ENCODE measurements around the gene CLCN7. TPM values are rescaled to one million over a fixed set of nuclear protein-coding genes. Genes with fewer than 3 reads are reported as not detected.
A peak's percentile ranks its signal among the peaks of the same experiment; 100 is the strongest.

Gene CLCN7
- total RNA-seq, 1 experiment from 2014 or later, result 64.0 TPM

DNA sequence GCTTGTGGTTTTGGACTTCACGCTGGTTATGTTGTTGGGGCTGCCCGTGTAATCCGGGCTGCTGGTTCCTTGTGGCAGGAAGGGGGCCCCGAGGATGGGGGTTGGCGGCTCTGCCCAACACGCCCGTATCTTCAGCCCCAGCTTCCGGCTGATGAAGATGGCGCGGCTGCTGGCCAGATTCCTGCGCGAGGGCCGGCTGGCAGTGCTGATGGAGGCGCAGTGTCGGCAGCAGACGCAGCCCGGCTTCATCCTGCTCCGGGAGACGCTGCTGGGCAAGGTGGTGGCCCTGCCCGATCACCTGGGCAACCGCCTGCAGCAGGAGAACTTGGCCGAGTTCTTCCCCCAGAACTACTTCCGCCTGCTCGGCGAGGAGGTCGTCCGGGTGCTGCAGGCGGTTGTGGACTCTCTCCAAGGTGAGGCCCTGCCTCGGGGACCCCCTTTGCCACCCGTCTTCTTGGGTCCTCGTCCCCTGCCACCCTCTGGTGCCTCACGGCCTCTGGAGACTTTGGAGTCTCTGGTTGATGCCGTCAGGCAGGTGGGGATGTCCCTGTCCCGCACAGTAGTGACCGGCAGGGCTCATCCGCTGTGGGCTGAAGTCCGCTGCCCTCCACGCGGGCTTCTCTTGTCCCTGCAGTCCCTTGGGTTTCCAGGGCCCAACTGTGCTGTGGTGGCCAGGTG lies 20.5 kb upstream of the CLCN7 start:
- ATAC-seq, result no peak
- intact Hi-C loops (cut with micrococcal nuclease), result no loop called here
- CTCF ChIA-PET, result no interaction called here

DNA sequence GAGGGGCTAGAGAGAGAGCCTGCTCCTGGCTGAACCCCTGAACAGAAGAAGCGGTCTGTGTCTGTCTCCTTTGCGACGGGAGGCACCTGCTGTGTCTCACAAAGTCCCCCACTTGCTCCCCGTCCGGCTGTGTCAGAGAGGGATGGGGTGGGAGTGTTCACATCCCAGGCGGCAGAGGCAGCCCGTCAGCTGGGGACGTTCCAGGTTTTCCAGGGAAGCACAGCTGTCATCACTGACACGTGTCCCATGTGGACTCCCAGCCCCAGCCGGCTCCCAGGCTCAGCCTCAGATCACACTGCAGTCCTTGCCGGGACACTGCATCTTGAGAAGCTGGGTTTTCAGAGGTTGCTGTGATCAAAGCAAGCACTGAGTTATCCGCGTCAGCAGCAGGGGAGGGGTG lies 19.9 kb upstream of the CLCN7 start:
- H3K4me1 ChIP-seq (ENCODE audit: control insufficient read depth in 1 of 2, insufficient read depth in 2 of 2, low read length in 2 of 2), result peaks cover 10 to 17% of the 10 kb centered on the region in 2 experiments
- ATAC-seq (no peak), DNase-seq (ENCODE audit: low read depth, low spot score) (no peak)
- no peaks in the 10 kb centered on the region for H3K9me3 ChIP-seq (ENCODE audit: control insufficient read depth in 1 of 2, insufficient read depth in 1 of 2, low read depth in 1 of 2, low read length in 2 of 2)
- POLR2A ChIA-PET, result no interaction called here
- peaks cover 38% of the 10 kb centered on the region for H3K79me2 ChIP-seq (ENCODE audit: insufficient read depth, low read length)
- no peak overlapping the region for H2AFZ ChIP-seq (ENCODE audit: low read depth, low read length, poor library complexity, severe bottlenecking)
- RAD21 ChIA-PET (ENCODE audit: low non-redundant PET in 1 of 2, low total read pairs in 2 of 2, uncharacterized antibody in 2 of 2, unreplicated experiment in 2 of 2), result no interaction called here
- H3K27ac ChIP-seq (ENCODE audit: low read depth, low read length), result peak overlapping the region; percentile 65; the same call in 1 of the 2 replicates
- peak overlapping the region; percentile 95 for H3K4me2 ChIP-seq (ENCODE audit: low read length)
- BruUV-seq (replicated peaks), result no TSS peak
- peak overlapping the region; percentile 86 to 91; a peak in 3 of 4 replicates for H3K4me3 ChIP-seq (replicated peaks in 1 of 2; ENCODE audit: low read depth in 1 of 2, low read length in 2 of 2)
- no peaks in the 10 kb centered on the region for H3K27me3 ChIP-seq (ENCODE audit: insufficient read depth, low read length)
- no peaks in the 10 kb centered on the region for H3K9me2 ChIP-seq (ENCODE audit: insufficient read depth)
- H3K36me3 ChIP-seq (ENCODE audit: control insufficient read depth in 1 of 2, insufficient read depth in 2 of 2, low read length in 2 of 2), result peaks cover 2 to 30% of the 10 kb centered on the region in 2 experiments; a peak in 3 of 4 replicates
- CTCF ChIA-PET, result no interaction called here
- TF ChIP-seq REST (IDR thresholded peaks at IDR 0.05; ENCODE audit: low read depth) (no peak), ZFX (IDR thresholded peaks at IDR 0.05) (no peak), JUND (IDR thresholded peaks at IDR 0.05) (no peak), POLR2A (IDR thresholded peaks at IDR 0.05; ENCODE audit: borderline replicate concordance, extremely low read depth, insufficient read depth, insufficient read length) (no peak), CEBPB (IDR thresholded peaks at IDR 0.05; ENCODE audit: low read depth) (no peak), YY1 (IDR thresholded peaks at IDR 0.05; ENCODE audit: extremely low read depth, insufficient replicate concordance, low read depth, low read length) (no peak), SRF (IDR thresholded peaks at IDR 0.05; ENCODE audit: low read depth) (no peak)
- TF ChIP-seq, protein P1, sequence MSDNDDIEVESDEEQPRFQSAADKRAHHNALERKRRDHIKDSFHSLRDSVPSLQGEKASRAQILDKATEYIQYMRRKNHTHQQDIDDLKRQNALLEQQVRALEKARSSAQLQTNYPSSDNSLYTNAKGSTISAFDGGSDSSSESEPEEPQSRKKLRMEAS (IDR thresholded peaks at IDR 0.05), result no peak
- no peaks in the 10 kb centered on the region for H4K20me1 ChIP-seq (ENCODE audit: insufficient read depth)
- intact Hi-C loops (cut with micrococcal nuclease), result no loop called here
- peak overlapping the region; percentile 96; the same call in 1 of the 2 replicates for H3K9ac ChIP-seq (ENCODE audit: low read length)

More for the DNA sequence above, 20.5 kb upstream of the CLCN7 start:
- DNase-seq (ENCODE audit: low read depth, low spot score), result no peak
- Histone ChIP-seq H3K4me3 (replicated peaks in 1 of 2; ENCODE audit: low read depth in 1 of 2, low read length in 2 of 2) (no peak overlapping the region), H3K4me1 (ENCODE audit: control insufficient read depth in 1 of 2, insufficient read depth in 2 of 2, low read length in 2 of 2) (peaks cover 10 to 17% of the 10 kb centered on the region in 2 experiments), H3K4me2 (ENCODE audit: low read length) (no peak overlapping the region), H3K79me2 (ENCODE audit: insufficient read depth, low read length) (peaks cover 38% of the 10 kb centered on the region), H4K20me1 (ENCODE audit: insufficient read depth) (no peaks in the 10 kb centered on the region), H3K9me3 (ENCODE audit: control insufficient read depth in 1 of 2, insufficient read depth in 1 of 2, low read depth in 1 of 2, low read length in 2 of 2) (no peaks in the 10 kb centered on the region), H3K9me2 (ENCODE audit: insufficient read depth) (no peaks in the 10 kb centered on the region), H3K27me3 (ENCODE audit: insufficient read depth, low read length) (no peaks in the 10 kb centered on the region), H3K36me3 (ENCODE audit: control insufficient read depth in 1 of 2, insufficient read depth in 2 of 2, low read length in 2 of 2) (peaks cover 3 to 30% of the 10 kb centered on the region in 2 experiments; a peak in 3 of 4 replicates), H3K27ac (ENCODE audit: low read depth, low read length) (no peak overlapping the region), H3K9ac (ENCODE audit: low read length) (no peak overlapping the region), H2AFZ (ENCODE audit: low read depth, low read length, poor library complexity, severe bottlenecking) (no peak overlapping the region)
- ChIA-PET RAD21 (ENCODE audit: low non-redundant PET in 1 of 2, low total read pairs in 2 of 2, uncharacterized antibody in 2 of 2, unreplicated experiment in 2 of 2) (no interaction called here), POLR2A (no interaction called here)
- BruUV-seq (replicated peaks), result no TSS peak
- no peak for TF ChIP-seq SRF (IDR thresholded peaks at IDR 0.05; ENCODE audit: low read depth)
- no peak for TF ChIP-seq EGR1 (IDR thresholded peaks at IDR 0.05; ENCODE audit: low read depth)
- TF ChIP-seq POLR2AphosphoS5 (IDR thresholded peaks at IDR 0.05; ENCODE audit: low read depth, low read length), result no peak
- TF ChIP-seq ELF1 (IDR thresholded peaks at IDR 0.05; ENCODE audit: borderline replicate concordance, low read depth), result no peak
- no peak for TF ChIP-seq TCF7L2 (IDR thresholded peaks at IDR 0.05; ENCODE audit: borderline replicate concordance, extremely low read depth, insufficient read depth, insufficient read length)
- TF ChIP-seq RAD21 (IDR thresholded peaks at IDR 0.05; ENCODE audit: low read depth), result no peak
- TF ChIP-seq ZNF274 (IDR thresholded peaks at IDR 0.05; ENCODE audit: low read depth, low read length), result no peak
- TF ChIP-seq POLR2A (IDR thresholded peaks at IDR 0.05; ENCODE audit: borderline replicate concordance, extremely low read depth, insufficient read depth, insufficient read length), result no peak
- no peak for TF ChIP-seq EZH2phosphoT487 (IDR thresholded peaks at IDR 0.05; ENCODE audit: borderline replicate concordance)
- no peak for TF ChIP-seq SIN3A (IDR thresholded peaks at IDR 0.05; ENCODE audit: low read depth)
